HEK293 (cell line): ENCODE measurements around the gene FAM240A.
A peak's percentile ranks its signal among the peaks of the same experiment; 100 is the strongest.

Experiments used
- CTCF ChIA-PET: fragments of 350-600 bp; formaldehyde crosslinking; extraction: SDS; loops from one replicate; lab custom pipeline; 2021; ENCODE audit warnings: antibody characterized with exemption; lab: Yijun Ruan, JAX
- POLR2A ChIA-PET: fragments of 300-600 bp; formaldehyde crosslinking; extraction: SDS; loops from one replicate; lab custom pipeline; 2020; ENCODE audit warnings: antibody characterized with exemption, inconsistent platforms; lab: Yijun Ruan, JAX
- H3K27ac ChIP-seq: fragments of 200-500 bp; sonication (Bioruptor generic); 2 replicates; pipeline ENCODE4 v1.5.1; 2014; ENCODE audit warnings: low read depth, low read length, control low read depth, inconsistent platforms; ENCODE audit errors: extremely low read depth
- H3K36me3 ChIP-seq, 2 experiments: fragments of 200-500 bp in 1 of 2; sonication (Bioruptor generic) in 1 of 2; 1 replicate in 1 of 2; 2 replicates in 1 of 2; pipeline ENCODE4 v1.5.1; 2014 to 2017; ENCODE audit warnings: inconsistent platforms in 2 of 2, low read length in 2 of 2; ENCODE audit not compliant: control insufficient read depth in 2 of 2, insufficient read depth in 1 of 2
- H3K4me1 ChIP-seq: fragments of 200-500 bp; sonication (Bioruptor generic); 2 replicates; pipeline ENCODE4 v1.5.1; 2014; ENCODE audit warnings: mild to moderate bottlenecking, low read length, inconsistent platforms; ENCODE audit not compliant: control insufficient read depth, insufficient read depth
- H3K4me3 ChIP-seq: 2 replicates; pipeline ENCODE4 v1.5.1; 2011; ENCODE audit warnings: low read depth, mild to moderate bottlenecking, control low read depth, low read length, moderate library complexity
- H3K9me3 ChIP-seq: fragments of 200-500 bp; sonication (Bioruptor generic); 2 replicates; pipeline ENCODE4 v1.5.1; 2014; ENCODE audit warnings: low read depth, low read length, inconsistent platforms; ENCODE audit not compliant: control insufficient read depth, insufficient read depth
- ELK4 ChIP-seq: IDR thresholded peaks from 2 replicates; pipeline ENCODE4 v1.6.1; 2011; ENCODE audit warnings: mild to moderate bottlenecking, low read depth, low read length, borderline replicate concordance
- GFI1B ChIP-seq: fragments of 450-650 bp; formaldehyde crosslinking; IDR thresholded peaks from 2 replicates; pipeline ENCODE4 v1.5.1; 2016; ENCODE audit warnings: missing biosample characterization, missing genetic modification characterization
- GLI4 ChIP-seq: fragments of 450-650 bp; formaldehyde crosslinking; IDR thresholded peaks from 2 replicates; pipeline ENCODE4 v1.5.1; 2016; ENCODE audit warnings: missing biosample characterization, missing genetic modification characterization
- KLF7 ChIP-seq: fragments of 450-650 bp; formaldehyde crosslinking; IDR thresholded peaks from 2 replicates; pipeline ENCODE4 v1.5.1; 2016; ENCODE audit warnings: missing biosample characterization, missing genetic modification characterization, borderline replicate concordance
- SALL2 ChIP-seq: fragments of 450-650 bp; formaldehyde crosslinking; IDR thresholded peaks from 2 replicates; pipeline ENCODE4 v1.5.0; 2017; ENCODE audit warnings: missing biosample characterization, mild to moderate bottlenecking, missing genetic modification characterization, borderline replicate concordance
- ZBTB49 ChIP-seq: fragments of 450-650 bp; formaldehyde crosslinking; IDR thresholded peaks from 2 replicates; pipeline ENCODE4 v1.5.1; 2016; ENCODE audit warnings: missing biosample characterization, missing genetic modification characterization, low read depth
- ZBTB8A ChIP-seq: fragments of 450-650 bp; formaldehyde crosslinking; IDR thresholded peaks from 2 replicates; pipeline ENCODE4 v1.5.1; 2016; ENCODE audit warnings: missing biosample characterization, missing genetic modification characterization
- ZFHX2 ChIP-seq: fragments of 450-650 bp; formaldehyde crosslinking; conservative IDR thresholded peaks from 2 replicates; pipeline ENCODE4 v1.5.1; 2016; ENCODE audit warnings: missing biosample characterization, missing genetic modification characterization
- ZIC2 ChIP-seq: fragments of 450-650 bp; formaldehyde crosslinking; IDR thresholded peaks from 2 replicates; pipeline ENCODE4 v1.5.1; 2016; ENCODE audit warnings: missing biosample characterization, missing genetic modification characterization
- ZNF239 ChIP-seq: fragments of 450-650 bp; formaldehyde crosslinking; IDR thresholded peaks from 2 replicates; pipeline ENCODE4 v1.5.1; 2016; ENCODE audit warnings: missing biosample characterization, missing genetic modification characterization
- ZNF248 ChIP-seq: fragments of 450-650 bp; formaldehyde crosslinking; IDR thresholded peaks from 2 replicates; pipeline ENCODE4 v1.5.1; 2017; ENCODE audit warnings: missing biosample characterization, missing genetic modification characterization
- ZNF394 ChIP-seq: fragments of 450-650 bp; formaldehyde crosslinking; IDR thresholded peaks from 2 replicates; pipeline ENCODE4 v1.5.1; 2016; ENCODE audit warnings: missing biosample characterization, missing genetic modification characterization, mild to moderate bottlenecking, moderate library complexity, borderline replicate concordance
- ZNF426 ChIP-seq: fragments of 450-650 bp; formaldehyde crosslinking; IDR thresholded peaks from 2 replicates; pipeline ENCODE4 v1.5.1; 2017; ENCODE audit warnings: missing biosample characterization, missing genetic modification characterization, mild to moderate bottlenecking, inconsistent platforms, moderate library complexity
- ZNF518A ChIP-seq: fragments of 450-650 bp; formaldehyde crosslinking; conservative IDR thresholded peaks from 2 replicates; pipeline ENCODE4 v1.5.1; 2016; ENCODE audit warnings: low read depth, missing biosample characterization, missing genetic modification characterization
- ZNF529 ChIP-seq: fragments of 450-650 bp; formaldehyde crosslinking; IDR thresholded peaks from 2 replicates; pipeline ENCODE4 v1.5.1; 2017; ENCODE audit warnings: missing genetic modification characterization, missing biosample characterization; ENCODE audit not compliant: insufficient replicate concordance
- ZNF544 ChIP-seq: fragments of 450-650 bp; formaldehyde crosslinking; IDR thresholded peaks from 2 replicates; pipeline ENCODE4 v1.5.0; 2017; ENCODE audit warnings: missing biosample characterization, missing genetic modification characterization
- ZNF549 ChIP-seq: fragments of 450-650 bp; IDR thresholded peaks from 2 replicates; pipeline ENCODE4 v1.5.1; 2018; ENCODE audit warnings: missing biosample characterization, missing genetic modification characterization, mild to moderate bottlenecking, inconsistent platforms, moderate library complexity
- ZNF555 ChIP-seq: fragments of 450-650 bp; formaldehyde crosslinking; conservative IDR thresholded peaks from 2 replicates; pipeline ENCODE4 v1.5.1; 2017; ENCODE audit warnings: missing biosample characterization, mild to moderate bottlenecking, missing genetic modification characterization, inconsistent platforms
- ZNF623 ChIP-seq: fragments of 450-650 bp; formaldehyde crosslinking; IDR thresholded peaks from 2 replicates; pipeline ENCODE4 v1.5.1; 2016; ENCODE audit warnings: missing biosample characterization, missing genetic modification characterization
- ZNF624 ChIP-seq: fragments of 450-650 bp; formaldehyde crosslinking; IDR thresholded peaks from 2 replicates; pipeline ENCODE4 v1.5.1; 2017; ENCODE audit warnings: missing biosample characterization, missing genetic modification characterization
- ZNF664 ChIP-seq: fragments of 450-650 bp; formaldehyde crosslinking; IDR thresholded peaks from 2 replicates; pipeline ENCODE4 v1.5.1; 2016; ENCODE audit warnings: missing biosample characterization, missing genetic modification characterization
- ZNF701 ChIP-seq: fragments of 450-650 bp; formaldehyde crosslinking; IDR thresholded peaks from 2 replicates; pipeline ENCODE4 v1.5.1; 2016; ENCODE audit warnings: missing biosample characterization, missing genetic modification characterization
- TF ChIP-seq, protein P1 (sequence below): fragments of 450-650 bp; formaldehyde crosslinking; conservative IDR thresholded peaks from 2 replicates; pipeline ENCODE4 v1.5.1; 2016; ENCODE audit warnings: low read depth, missing biosample characterization, missing genetic modification characterization

FAM240A gene

DNA sequence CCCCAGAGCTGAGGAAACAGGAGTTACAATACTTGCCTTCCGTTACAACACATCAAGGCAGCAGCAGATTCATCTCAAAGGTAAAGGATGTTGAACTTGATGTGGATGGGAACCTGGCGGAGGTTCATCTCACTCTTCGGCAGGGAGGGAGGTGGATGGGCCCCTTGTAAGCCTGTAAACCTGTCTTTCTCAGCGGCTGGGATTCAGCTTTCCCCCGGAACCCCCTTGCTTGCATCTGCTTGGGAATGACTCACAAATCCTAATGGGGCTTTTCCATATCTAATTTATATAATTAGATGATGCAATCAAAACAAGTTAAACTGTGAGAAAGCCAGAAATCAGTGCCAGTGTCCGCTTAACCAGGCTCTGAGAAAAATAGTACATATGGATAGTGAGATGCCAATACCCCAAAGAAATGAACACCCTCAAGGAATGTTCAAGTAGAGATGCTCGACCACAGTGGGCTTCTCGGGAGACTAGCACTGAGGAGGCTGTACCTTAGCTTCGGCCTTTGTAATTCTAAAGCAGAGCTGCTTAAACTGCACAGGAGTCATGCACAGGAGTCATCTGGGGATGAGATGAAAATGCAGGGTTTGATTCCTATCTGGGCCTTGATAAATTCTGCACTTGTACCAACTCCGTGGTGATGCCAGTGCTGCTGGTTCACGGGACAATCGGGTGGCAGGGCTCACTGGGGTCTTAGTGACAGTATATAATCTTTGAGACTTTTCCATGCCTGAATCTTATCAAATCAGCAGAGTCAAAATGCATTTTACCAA, 2.2 kb upstream of the FAM240A start (continued):
- TF ChIP-seq ZNF518A (tag by site-specific recombination), result no peak

GRCh38 chr3:46613313-46614005, 1.1 kb downstream of the FAM240A start:
- Histone ChIP-seq H3K9me3 (no peaks in the 10 kb centered on the region), H3K4me1 (no peaks in the 10 kb centered on the region), H3K27ac (no peak overlapping the region), H3K4me3 (no peak overlapping the region), H3K36me3 (no peaks in the 10 kb centered on the region)
- ChIA-PET POLR2A (no interaction called here), CTCF (no interaction called here)
- TF ChIP-seq ELK4 (no peak), ZNF544 (tag by site-specific recombination) (no peak), ZIC2 (tag by site-specific recombination) (no peak), ZFHX2 (tag by site-specific recombination) (no peak), GLI4 (tag by site-specific recombination) (no peak), ZNF701 (no peak), GFI1B (tag by site-specific recombination) (no peak), ZNF529 (tag by site-specific recombination) (no peak), ZNF426 (tag by site-specific recombination) (peak; percentile 48), ZNF549 (tag by site-specific recombination) (no peak), ZBTB49 (tag by site-specific recombination) (no peak), SALL2 (tag by site-specific recombination) (no peak), ZNF555 (tag by site-specific recombination) (peak; percentile 45), ZNF623 (tag by site-specific recombination) (peak; percentile 44), ZNF394 (peak; percentile 63; the same call in 1 of the 2 replicates), KLF7 (tag by site-specific recombination) (no peak), ZNF248 (tag by site-specific recombination) (no peak), ZBTB8A (0 out of 2 replicates have a peak, but pooled peaks have one; percentile 19), ZNF624 (no peak), ZNF664 (tag by site-specific recombination) (0 out of 2 replicates have a peak, but pooled peaks have one; percentile 19), ZNF239 (tag by site-specific recombination) (no peak)
- TF ChIP-seq, protein P1, sequence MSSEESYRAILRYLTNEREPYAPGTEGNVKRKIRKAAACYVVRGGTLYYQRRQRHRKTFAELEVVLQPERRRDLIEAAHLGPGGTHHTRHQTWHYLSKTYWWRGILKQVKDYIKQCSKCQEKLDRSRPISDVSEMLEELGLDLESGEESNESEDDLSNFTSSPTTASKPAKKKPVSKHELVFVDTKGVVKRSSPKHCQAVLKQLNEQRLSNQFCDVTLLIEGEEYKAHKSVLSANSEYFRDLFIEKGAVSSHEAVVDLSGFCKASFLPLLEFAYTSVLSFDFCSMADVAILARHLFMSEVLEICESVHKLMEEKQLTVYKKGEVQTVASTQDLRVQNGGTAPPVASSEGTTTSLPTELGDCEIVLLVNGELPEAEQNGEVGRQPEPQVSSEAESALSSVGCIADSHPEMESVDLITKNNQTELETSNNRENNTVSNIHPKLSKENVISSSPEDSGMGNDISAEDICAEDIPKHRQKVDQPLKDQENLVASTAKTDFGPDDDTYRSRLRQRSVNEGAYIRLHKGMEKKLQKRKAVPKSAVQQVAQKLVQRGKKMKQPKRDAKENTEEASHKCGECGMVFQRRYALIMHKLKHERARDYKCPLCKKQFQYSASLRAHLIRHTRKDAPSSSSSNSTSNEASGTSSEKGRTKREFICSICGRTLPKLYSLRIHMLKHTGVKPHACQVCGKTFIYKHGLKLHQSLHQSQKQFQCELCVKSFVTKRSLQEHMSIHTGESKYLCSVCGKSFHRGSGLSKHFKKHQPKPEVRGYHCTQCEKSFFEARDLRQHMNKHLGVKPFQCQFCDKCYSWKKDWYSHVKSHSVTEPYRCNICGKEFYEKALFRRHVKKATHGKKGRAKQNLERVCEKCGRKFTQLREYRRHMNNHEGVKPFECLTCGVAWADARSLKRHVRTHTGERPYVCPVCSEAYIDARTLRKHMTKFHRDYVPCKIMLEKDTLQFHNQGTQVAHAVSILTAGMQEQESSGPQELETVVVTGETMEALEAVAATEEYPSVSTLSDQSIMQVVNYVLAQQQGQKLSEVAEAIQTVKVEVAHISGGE (tag by site-specific recombination), result 0 out of 2 replicates have a peak, but pooled peaks have one; percentile 51
